AG04449 (cell line): Measurements from ENCODE around the gene TSC22D4.
A peak's percentile ranks its signal among the peaks of the same experiment; 100 is the strongest.

Experiments used
- CTCF ChIA-PET: fragments of 350-600 bp; formaldehyde crosslinking; extraction: SDS; loops from one replicate; lab custom pipeline; 2021; ENCODE audit warnings: antibody characterized with exemption; lab: Yijun Ruan, JAX
- POLR2A ChIA-PET: fragments of 400-600, 350-600 bp; formaldehyde crosslinking; extraction: SDS; loops from one replicate; lab custom pipeline; 2020; ENCODE audit warnings: antibody characterized with exemption, inconsistent platforms; lab: Yijun Ruan, JAX
- DNase-seq: peaks from one replicate; pipeline ENCODE4 v3.0.0-alpha.2; 2010; ENCODE audit warnings: low read depth, low spot score
- H3K4me3 ChIP-seq: 2 replicates; pipeline ENCODE4 v1.5.1; 2011; ENCODE audit warnings: low read depth, mild to moderate bottlenecking, control low read depth, low read length
- TF ChIP-seq, protein P1 (sequence below): IDR thresholded peaks from one replicate; pipeline ENCODE4 v1.5.1; 2011; ENCODE audit warnings: mild to moderate bottlenecking, moderate library complexity, low read length, control low read depth, inconsistent platforms; ENCODE audit not compliant: insufficient read depth; ENCODE audit errors: missing control alignments

Gene TSC22D4

DNA sequence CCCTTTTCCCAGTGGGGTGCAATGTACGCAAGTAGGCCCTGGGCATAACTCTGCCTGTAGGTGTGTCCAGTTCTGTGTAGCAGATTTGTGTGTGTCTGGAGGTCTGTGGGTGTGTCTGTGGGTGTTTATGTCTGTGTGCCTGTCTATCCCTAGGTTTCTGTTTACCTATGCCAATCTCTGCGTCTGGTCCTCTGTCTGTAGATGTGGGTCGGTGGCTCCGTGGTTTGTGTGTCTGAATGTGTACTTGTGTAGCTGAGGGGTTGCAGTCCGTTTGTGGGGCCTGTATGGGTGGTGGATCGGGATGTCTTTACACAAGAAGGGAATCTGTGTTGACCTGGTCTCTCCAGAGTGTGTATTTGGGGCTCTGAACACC lies 5.6 kb upstream of the TSC22D4 start:
- peak overlapping the region; percentile 58 for H3K4me3 ChIP-seq
- ChIA-PET POLR2A (no interaction called here), CTCF (interaction anchor here (0.8 to 1.7 kb wide), 4 partner anchors 12 to 75 kb away, joined by 3 to 6 read pairs (median 4); no protein-coding TSS in a partner anchor)
- no peak for DNase-seq
- TF ChIP-seq, protein P1, sequence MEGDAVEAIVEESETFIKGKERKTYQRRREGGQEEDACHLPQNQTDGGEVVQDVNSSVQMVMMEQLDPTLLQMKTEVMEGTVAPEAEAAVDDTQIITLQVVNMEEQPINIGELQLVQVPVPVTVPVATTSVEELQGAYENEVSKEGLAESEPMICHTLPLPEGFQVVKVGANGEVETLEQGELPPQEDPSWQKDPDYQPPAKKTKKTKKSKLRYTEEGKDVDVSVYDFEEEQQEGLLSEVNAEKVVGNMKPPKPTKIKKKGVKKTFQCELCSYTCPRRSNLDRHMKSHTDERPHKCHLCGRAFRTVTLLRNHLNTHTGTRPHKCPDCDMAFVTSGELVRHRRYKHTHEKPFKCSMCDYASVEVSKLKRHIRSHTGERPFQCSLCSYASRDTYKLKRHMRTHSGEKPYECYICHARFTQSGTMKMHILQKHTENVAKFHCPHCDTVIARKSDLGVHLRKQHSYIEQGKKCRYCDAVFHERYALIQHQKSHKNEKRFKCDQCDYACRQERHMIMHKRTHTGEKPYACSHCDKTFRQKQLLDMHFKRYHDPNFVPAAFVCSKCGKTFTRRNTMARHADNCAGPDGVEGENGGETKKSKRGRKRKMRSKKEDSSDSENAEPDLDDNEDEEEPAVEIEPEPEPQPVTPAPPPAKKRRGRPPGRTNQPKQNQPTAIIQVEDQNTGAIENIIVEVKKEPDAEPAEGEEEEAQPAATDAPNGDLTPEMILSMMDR = no peak

DNA sequence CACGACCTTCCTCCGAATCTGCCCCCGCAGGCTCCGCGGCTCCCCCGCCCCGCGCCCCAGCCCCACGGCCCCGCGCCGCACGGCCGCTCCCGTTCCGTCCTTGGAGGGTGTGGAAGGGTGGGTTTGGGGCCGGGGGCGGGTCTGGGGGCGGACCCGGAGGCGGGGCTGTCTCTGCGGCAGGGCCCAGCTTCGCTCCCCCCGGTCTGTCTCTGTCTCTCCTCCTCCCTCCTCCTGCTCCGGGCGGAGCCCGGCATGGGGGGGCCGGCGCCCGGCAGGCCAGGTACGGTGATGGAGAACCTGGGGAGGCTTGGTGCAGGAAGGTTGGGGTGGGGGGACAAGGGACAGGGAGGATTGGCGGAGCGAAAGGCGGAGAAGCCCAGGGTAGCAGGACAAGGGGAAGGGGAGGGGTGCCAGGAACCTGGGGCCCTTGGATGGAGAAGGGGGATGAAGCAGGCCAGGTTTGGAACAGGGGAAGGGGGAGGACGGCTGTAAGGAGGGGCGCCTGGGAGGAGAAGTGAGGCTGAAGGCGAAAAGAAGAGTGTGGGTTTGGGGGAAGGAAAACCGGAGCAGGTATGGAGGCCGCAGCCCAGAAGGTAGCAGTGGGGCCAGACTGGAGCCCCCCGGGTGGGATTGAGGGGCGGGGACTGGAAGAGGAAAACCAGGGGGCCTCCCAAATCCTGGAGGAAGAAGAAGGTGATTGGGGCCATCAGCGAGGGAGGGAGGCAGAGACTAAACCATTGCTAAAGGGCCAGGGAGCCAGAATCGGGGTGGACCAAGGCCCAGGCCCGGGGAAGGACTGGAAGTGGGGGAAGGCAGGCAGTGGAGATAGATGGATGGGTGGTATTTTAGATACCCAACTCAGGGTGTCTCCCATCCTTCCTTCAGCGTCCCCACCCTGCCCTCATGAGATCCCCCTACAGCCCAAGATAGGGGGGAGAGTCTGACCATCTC lies 5.0 kb upstream of the TSC22D4 start, which contains the start of gene NYAP1:
Gene NYAP1 (plus strand): TSS at position 206 of the 951 bp plus-strand sequence. CDS start 1,385 bp downstream, outside the sequence.
- TF ChIP-seq, protein P1 = no peak
- ChIA-PET CTCF (interaction anchor here (0.8 to 12.2 kb wide), 11 partner anchors 6 to 208 kb away, joined by 3 to 257 read pairs (median 16); partner anchors contain the start of gene AGFG2), POLR2A (interaction anchor here (0.6 kb wide), 1 partner anchor 25 kb away, joined by 3 read pairs; no protein-coding TSS in a partner anchor)
- peak within 1 kb of the TSS; percentile 58 for H3K4me3 ChIP-seq
- DNase-seq = no peak

DNA sequence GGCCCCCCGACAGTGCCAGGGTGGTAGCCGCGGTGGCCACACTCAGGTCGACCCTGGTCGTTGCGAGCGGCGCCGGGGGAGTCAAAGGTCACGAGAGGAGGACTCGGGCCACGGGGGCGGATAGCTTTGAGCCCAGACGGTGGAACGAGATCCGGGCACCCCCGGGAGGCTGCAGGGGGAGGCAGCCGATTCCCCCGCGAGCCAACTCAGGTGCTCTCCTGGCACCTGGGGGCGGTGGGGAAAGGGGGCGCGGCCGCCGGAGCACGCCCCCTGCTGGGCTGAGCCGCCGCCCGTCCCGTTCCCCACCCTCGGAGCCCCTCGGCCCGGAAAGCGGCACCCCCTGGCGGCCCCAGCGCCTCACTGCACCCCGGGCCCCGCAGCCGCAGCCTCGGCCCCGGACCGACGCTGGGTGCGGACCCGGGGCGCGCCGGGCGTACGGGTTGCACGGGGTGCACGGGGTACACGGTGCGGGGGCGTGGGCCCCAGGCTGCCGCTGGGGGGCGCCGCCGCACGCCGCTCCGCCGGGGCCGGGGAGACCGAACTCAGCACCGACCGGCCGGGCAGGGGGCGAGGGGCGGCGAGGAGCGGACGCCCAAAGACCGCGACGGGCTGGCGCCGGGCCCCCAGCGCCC lies 4.2 kb upstream of the TSC22D4 start:
- CTCF ChIA-PET = interaction anchor here (0.6 to 12.2 kb wide), 28 partner anchors 7 to 223 kb away, joined by 3 to 257 read pairs (median 6); partner anchors contain the start of genes AGFG2, FBXO24, LRCH4 and PCOLCE
- POLR2A ChIA-PET = interaction anchor here (0.6 kb wide), 1 partner anchor 26 kb away, joined by 3 read pairs; no protein-coding TSS in a partner anchor
- TF ChIP-seq, protein P1 = peak; percentile 83
- H3K4me3 ChIP-seq = peak overlapping the region; percentile 58
- no peak for DNase-seq

DNA sequence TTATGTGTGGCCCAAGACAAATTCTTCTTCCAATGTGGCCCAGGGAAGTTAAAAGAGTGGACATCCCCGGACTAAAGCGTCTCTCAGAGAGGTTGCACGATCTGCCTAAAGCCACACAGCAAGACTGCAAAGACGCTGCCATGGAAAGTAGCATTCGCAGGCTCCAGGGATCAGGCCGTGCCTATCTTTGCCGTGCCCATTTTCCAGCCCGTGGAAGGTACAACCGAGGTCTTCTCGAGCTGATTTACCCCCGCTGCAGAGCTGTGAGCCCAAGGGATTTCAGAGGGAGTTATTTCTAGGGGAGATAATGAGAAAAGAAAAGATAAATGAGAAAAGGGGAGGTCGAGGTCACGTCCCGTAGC lies 3.7 kb upstream of the TSC22D4 start:
- no peak for DNase-seq
- CTCF ChIA-PET = interaction anchor here (0.6 to 12.2 kb wide), 28 partner anchors 8 to 223 kb away, joined by 3 to 257 read pairs (median 6); partner anchors contain the start of genes AGFG2, FBXO24, LRCH4 and PCOLCE
- peak overlapping the region; percentile 58 for H3K4me3 ChIP-seq
- POLR2A ChIA-PET = no interaction called here
- TF ChIP-seq, protein P1 = no peak

DNA sequence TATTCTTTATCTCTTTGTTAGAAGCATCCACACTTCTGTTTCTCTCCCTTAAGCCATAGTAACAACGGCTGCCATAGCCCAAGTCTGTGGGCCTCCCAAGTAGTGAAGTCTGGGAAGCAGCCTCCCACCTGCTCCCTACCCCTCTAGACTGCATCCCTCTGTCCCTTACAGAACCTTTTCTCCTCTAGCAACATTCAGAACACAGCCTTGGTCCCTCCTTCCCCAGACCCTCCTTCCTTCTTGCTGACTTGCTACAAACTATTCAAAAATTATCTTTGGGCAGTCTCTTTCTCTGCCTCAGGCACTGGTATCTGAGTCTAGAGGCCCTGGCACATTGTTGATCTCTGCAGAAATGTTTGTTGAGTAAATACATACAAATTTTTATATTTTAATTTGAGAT lies 2.5 kb upstream of the TSC22D4 start:
- H3K4me3 ChIP-seq = no peak overlapping the region
- TF ChIP-seq, protein P1 = no peak
- CTCF ChIA-PET = interaction anchor here (0.5 to 12.2 kb wide), 11 partner anchors 8 to 211 kb away, joined by 3 to 257 read pairs (median 27); partner anchors contain the start of genes FBXO24, LRCH4 and SPACDR
- DNase-seq = no peak
- POLR2A ChIA-PET = no interaction called here
